ENCODE measurements around the gene TRPC4AP. TPM values are rescaled to one million over a fixed set of nuclear protein-coding genes. Genes with fewer than 3 reads are reported as not detected.

Gene TRPC4AP
- total and polyA plus RNA-seq, 11 donors, result 21.2 to 51.8 (median 38.6) TPM

GRCh38 chr20:35120012-35120701 lies 27.6 kb upstream of the TRPC4AP start:
- peak in 1 of 5 donors; percentile 67 for DNase-seq
- peaks cover 0 to 23% (median 13%) of the 10 kb centered on the region in 12 donors for H3K4me1 ChIP-seq
- peak overlapping the region in 7 of 12 donors; percentile 6 to 81 (median 42) for H3K27ac ChIP-seq
- no peak for TF ChIP-seq POLR2A (IDR thresholded peaks at IDR 0.05)
- no peak for TF ChIP-seq CTCF (IDR thresholded peaks at IDR 0.05)
- intact Hi-C loops (cut with DNase I), result no loop called here
- H3K36me3 ChIP-seq, result peaks cover 0 to 96% (median 87%) of the 10 kb centered on the region in 9 donors
- H3K9me3 ChIP-seq, result no peaks in the 10 kb centered on the region
- H3K27me3 ChIP-seq, result no peaks in the 10 kb centered on the region
- ATAC-seq, result peak in 3 of 4 donors; percentile 49 to 79 (median 72)
- 68 to 81% (median 76%) methylated on average over 8 of the region's 8 CpGs for WGBS, 4 donors
- H3K4me3 ChIP-seq, result no peak overlapping the region

- H3K27ac ChIP-seq, result peak overlapping the region in 7 of 12 donors; percentile 7 to 70 (median 55)
- ATAC-seq, result no peak
- H3K4me3 ChIP-seq, result no peak overlapping the region
- H3K4me1 ChIP-seq, result peaks cover 0 to 23% (median 13%) of the 10 kb centered on the region in 12 donors
- no peaks in the 10 kb centered on the region for H3K27me3 ChIP-seq
- 87 to 91% (median 89%) methylated on average over 1 of the region's 1 CpG for WGBS, 4 donors
- TF ChIP-seq POLR2A (IDR thresholded peaks at IDR 0.05), result no peak
- DNase-seq, result no peak
- peaks cover 0 to 92% (median 77%) of the 10 kb centered on the region in 9 donors for H3K36me3 ChIP-seq
- no peaks in the 10 kb centered on the region for H3K9me3 ChIP-seq
- intact Hi-C loops (cut with DNase I), result no loop called here
Observed at GRCh38 chr20:35117629-35118028, 25.0 kb upstream of the TRPC4AP start.

- TF ChIP-seq CTCF (IDR thresholded peaks at IDR 0.05), result no peak
- peaks cover 0 to 23% (median 13%) of the 10 kb centered on the region in 12 donors for H3K4me1 ChIP-seq
- H3K9me3 ChIP-seq, result no peaks in the 10 kb centered on the region
- intact Hi-C loops (cut with DNase I), result no loop called here
- DNase-seq (no peak), ATAC-seq (no peak)
- peak overlapping the region in 7 of 12 donors; percentile 36 to 70 (median 55) for H3K27ac ChIP-seq
- peaks cover 0 to 91% (median 72%) of the 10 kb centered on the region in 9 donors for H3K36me3 ChIP-seq
- H3K4me3 ChIP-seq, result no peak overlapping the region
- no peaks in the 10 kb centered on the region for H3K27me3 ChIP-seq
Observed at GRCh38 chr20:35117196-35117595, 24.6 kb upstream of the TRPC4AP start.

- no peak for ATAC-seq
- Histone ChIP-seq H3K9me3 (no peaks in the 10 kb centered on the region), H3K4me1 (peaks cover 0 to 23% (median 9%) of the 10 kb centered on the region in 12 donors), H3K27ac (peak overlapping the region in 8 of 12 donors; percentile 9 to 63 (median 54)), H3K27me3 (no peaks in the 10 kb centered on the region), H3K4me3 (no peak overlapping the region), H3K36me3 (peaks cover 0 to 81% (median 63%) of the 10 kb centered on the region in 9 donors)
- 88 to 92% (median 90%) methylated on average over 4 of the region's 4 CpGs for WGBS, 4 donors
- TF ChIP-seq CTCF (IDR thresholded peaks at IDR 0.05), result no peak
- TF ChIP-seq POLR2A (IDR thresholded peaks at IDR 0.05), result no peak
- intact Hi-C loops (cut with DNase I), result no loop called here
- no peak for DNase-seq
Observed at GRCh38 chr20:35116258-35116657, 23.7 kb upstream of the TRPC4AP start.
